ENCODE measurements around the gene IDI2. TPM values are rescaled to one million over a fixed set of nuclear protein-coding genes. Genes with fewer than 3 reads are reported as not detected.
A peak's percentile ranks its signal among the peaks of the same experiment; 100 is the strongest.
"Not testable (repeated sequence)": the region's sequence is repeated elsewhere in the genome, so short reads cannot be mapped to it uniquely, and the experiment has no call there.

The IDI2 gene
- total RNA-seq (2021; fragmentation: NEBNext Ultra II Directional; extraction: Animal tissue kit (Norgen Biotek cat#: 25700)) = not detected
- long read RNA-seq, partial matches to known transcripts = 0 of 2 reads
- long read RNA-seq, other reads (novel, unspliced or antisense) = 2 of 2 reads

GRCh38 chr10:1025683-1026082 is at the start of gene IDI2:
IDI2 (minus strand) TSS chr10:1025859; CDS start chr10:1024723, 1,136 bp downstream.
- Mint-ChIP-seq H3K27me3 (ENCODE audit: insufficient read depth) (peaks cover 1% of the 10 kb centered on the region), H3K27ac (no peak within 1 kb of the TSS), H3K36me3 (ENCODE audit: low read depth) (peaks cover 8% of the 10 kb centered on the region), H3K9me3 (no peaks in the 10 kb centered on the region), H3K4me1 (ENCODE audit: low read depth) (no peaks in the 10 kb centered on the region), H3K4me3 (no peak within 1 kb of the TSS)
- TF ChIP-seq CTCF (IDR thresholded peaks at IDR 0.05) = no peak
- no peak for DNase-seq

GRCh38 chr10:1074748-1075308 is 49.2 kb upstream of the IDI2 start:
- H3K4me3 Mint-ChIP-seq = no peak overlapping the region
- H3K4me1 Mint-ChIP-seq (ENCODE audit: low read depth) = peaks cover 10% of the 10 kb centered on the region
- H3K27ac Mint-ChIP-seq = no peak overlapping the region
- DNase-seq = no peak
- no peaks in the 10 kb centered on the region; the same call in 1 of the 2 replicates for H3K27me3 Mint-ChIP-seq (ENCODE audit: insufficient read depth)
- no peaks in the 10 kb centered on the region for H3K9me3 Mint-ChIP-seq
- peaks cover 6% of the 10 kb centered on the region; the same call in 1 of the 2 replicates for H3K36me3 Mint-ChIP-seq (ENCODE audit: low read depth)
- TF ChIP-seq CTCF (IDR thresholded peaks at IDR 0.05) = peak; percentile 41

- no peak overlapping the region for H3K27ac Mint-ChIP-seq
These were observed 48.5 kb upstream of the IDI2 start for GRCh38 chr10:1074052-1074747.

GRCh38 chr10:1070919-1071318 is 45.3 kb upstream of the IDI2 start:
- no peak for DNase-seq
- no peak for TF ChIP-seq CTCF (IDR thresholded peaks at IDR 0.05)
- Mint-ChIP-seq H3K36me3 (ENCODE audit: low read depth) (peaks cover 10% of the 10 kb centered on the region; the same call in 1 of the 2 replicates), H3K9me3 (no peaks in the 10 kb centered on the region), H3K4me1 (ENCODE audit: low read depth) (peaks cover 21% of the 10 kb centered on the region), H3K4me3 (no peak overlapping the region), H3K27me3 (ENCODE audit: insufficient read depth) (no peaks in the 10 kb centered on the region; the same call in 1 of the 2 replicates), H3K27ac (peak overlapping the region; percentile 15; the same call in 1 of the 2 replicates)

More at GRCh38 chr10:1074052-1074747, 48.5 kb upstream of the IDI2 start:
- H3K36me3 Mint-ChIP-seq (ENCODE audit: low read depth) = peaks cover 4% of the 10 kb centered on the region; the same call in 1 of the 2 replicates
- peaks cover 16% of the 10 kb centered on the region for H3K4me1 Mint-ChIP-seq (ENCODE audit: low read depth)
- no peaks in the 10 kb centered on the region; the same call in 1 of the 2 replicates for H3K27me3 Mint-ChIP-seq (ENCODE audit: insufficient read depth)
- peak; percentile 39 for TF ChIP-seq CTCF (IDR thresholded peaks at IDR 0.05)
- H3K4me3 Mint-ChIP-seq = no peak overlapping the region
- H3K9me3 Mint-ChIP-seq = no peaks in the 10 kb centered on the region
- DNase-seq = no peak

GRCh38 chr10:1068380-1069361 is 43.0 kb upstream of the IDI2 start:
- peaks cover 21% of the 10 kb centered on the region for H3K4me1 Mint-ChIP-seq (ENCODE audit: low read depth)
- DNase-seq = no peak
- no peak for TF ChIP-seq CTCF (IDR thresholded peaks at IDR 0.05)
- no peaks in the 10 kb centered on the region; the same call in 1 of the 2 replicates for H3K27me3 Mint-ChIP-seq (ENCODE audit: insufficient read depth)
- no peaks in the 10 kb centered on the region for H3K9me3 Mint-ChIP-seq
- no peak overlapping the region for H3K4me3 Mint-ChIP-seq
- H3K36me3 Mint-ChIP-seq (ENCODE audit: low read depth) = peaks cover 10% of the 10 kb centered on the region
- no peak overlapping the region for H3K27ac Mint-ChIP-seq

- H3K9me3 Mint-ChIP-seq; H3K27me3 Mint-ChIP-seq (ENCODE audit: insufficient read depth); H3K4me3 Mint-ChIP-seq; DNase-seq; H3K27ac Mint-ChIP-seq: not testable (repeated sequence)
- Mint-ChIP-seq H3K36me3 (ENCODE audit: low read depth) (peaks cover 11% of the 10 kb centered on the region), H3K4me1 (ENCODE audit: low read depth) (peaks cover 32% of the 10 kb centered on the region)
These were observed 41.1 kb upstream of the IDI2 start for GRCh38 chr10:1066734-1067133.
